ENCODE measurements around the gene AK2. TPM values are rescaled to one million over a fixed set of nuclear protein-coding genes. Genes with fewer than 3 reads are reported as not detected.

AK2 gene
- total RNA-seq, 1 experiment from 2014 or later: 191 TPM

- no peak overlapping the region for H3K4me3 ChIP-seq
- no peaks in the 10 kb centered on the region for H3K27me3 ChIP-seq (ENCODE audit: insufficient read depth, low read depth)
- H3K27ac ChIP-seq: peak overlapping the region; percentile 71
- no peaks in the 10 kb centered on the region for H3K9me2 ChIP-seq (ENCODE audit: insufficient read depth)
- peaks cover 4% of the 10 kb centered on the region; the same call in 1 of the 2 replicates for H4K20me1 ChIP-seq (ENCODE audit: insufficient read depth)
- peaks cover 19% of the 10 kb centered on the region; the same call in 1 of the 2 replicates for H3K79me2 ChIP-seq (ENCODE audit: low read depth)
- H3K4me2 ChIP-seq: peak overlapping the region; percentile 28
- CTCF ChIA-PET: interaction anchor here (1.3 kb wide), 1 partner anchor 40 kb away, joined by 4 read pairs; no protein-coding TSS in a partner anchor
- no peak overlapping the region for H2AFZ ChIP-seq
- H3K4me1 ChIP-seq (replicated peaks; ENCODE audit: insufficient read depth): peaks cover 72% of the 10 kb centered on the region
- peaks cover 67% of the 10 kb centered on the region for H3F3A ChIP-seq (ENCODE audit: insufficient read depth, low read depth)
- H3K36me3 ChIP-seq (ENCODE audit: low read depth): peaks cover 37% of the 10 kb centered on the region
- TF ChIP-seq EZH2 (IDR thresholded peaks at IDR 0.05; ENCODE audit: low read depth) (no peak), CTCF (conservative IDR thresholded peaks at IDR 0.05) (no peak)
- no peaks in the 10 kb centered on the region for H3K9me3 ChIP-seq (ENCODE audit: insufficient read depth, low read depth)
- intact Hi-C loops (cut with micrococcal nuclease; ENCODE audit: unreplicated experiment): loop anchor here (2.0 to 10.0 kb wide), 2 partner anchors 41 to 195 kb away; partner anchors contain the start of genes S100PBP and YARS1
- DNase-seq: no peak
- POLR2A ChIA-PET (ENCODE audit: unreplicated experiment): no interaction called here
- BruUV-seq (replicated peaks): no TSS peak
These were observed 27.1 kb downstream of the AK2 start for GRCh38 chr1:33009561-33009960.

- Histone ChIP-seq H2AFZ (no peak overlapping the region), H3K4me1 (replicated peaks; ENCODE audit: insufficient read depth) (peaks cover 60% of the 10 kb centered on the region), H3K36me3 (ENCODE audit: low read depth) (peaks cover 33% of the 10 kb centered on the region), H3K27ac (peak overlapping the region; percentile 71), H3K9me3 (ENCODE audit: insufficient read depth, low read depth) (no peaks in the 10 kb centered on the region), H3K79me2 (ENCODE audit: low read depth) (peaks cover 19% of the 10 kb centered on the region; the same call in 1 of the 2 replicates), H3K4me2 (peak overlapping the region; percentile 39), H3K4me3 (no peak overlapping the region), H3K9me2 (ENCODE audit: insufficient read depth) (no peaks in the 10 kb centered on the region), H4K20me1 (ENCODE audit: insufficient read depth) (peaks cover 4% of the 10 kb centered on the region; the same call in 1 of the 2 replicates), H3F3A (ENCODE audit: insufficient read depth, low read depth) (peaks cover 57% of the 10 kb centered on the region), H3K27me3 (ENCODE audit: insufficient read depth, low read depth) (no peaks in the 10 kb centered on the region)
- intact Hi-C loops (cut with micrococcal nuclease; ENCODE audit: unreplicated experiment): loop anchor here (2.0 to 10.0 kb wide), 2 partner anchors 39 to 193 kb away; partner anchors contain the start of genes S100PBP and YARS1
- ChIA-PET CTCF (interaction anchor here (0.6 to 1.0 kb wide), 2 partner anchors 46 to 47 kb away, joined by 4 read pairs; no protein-coding TSS in a partner anchor), POLR2A (ENCODE audit: unreplicated experiment) (interaction anchor here (0.7 to 1.0 kb wide), 2 partner anchors 16 to 55 kb away, joined by 3 to 7 read pairs; no protein-coding TSS in a partner anchor)
- peak; percentile 55 to 99 for DNase-seq
- TF ChIP-seq EZH2 (IDR thresholded peaks at IDR 0.05; ENCODE audit: low read depth) (no peak), CTCF (conservative IDR thresholded peaks at IDR 0.05) (no peak)
- no TSS peak for BruUV-seq (replicated peaks)
These were observed 28.4 kb downstream of the AK2 start for GRCh38 chr1:33008051-33008914.
